NCI-H446 (cell line): ENCODE measurements around the gene ELMO3.

Source experiments
- DNase-seq, 2 experiments: peaks; one replicate each; lab custom pipeline; 2025; lab: John Stamatoyannopoulos, UW

ELMO3 gene

DNA sequence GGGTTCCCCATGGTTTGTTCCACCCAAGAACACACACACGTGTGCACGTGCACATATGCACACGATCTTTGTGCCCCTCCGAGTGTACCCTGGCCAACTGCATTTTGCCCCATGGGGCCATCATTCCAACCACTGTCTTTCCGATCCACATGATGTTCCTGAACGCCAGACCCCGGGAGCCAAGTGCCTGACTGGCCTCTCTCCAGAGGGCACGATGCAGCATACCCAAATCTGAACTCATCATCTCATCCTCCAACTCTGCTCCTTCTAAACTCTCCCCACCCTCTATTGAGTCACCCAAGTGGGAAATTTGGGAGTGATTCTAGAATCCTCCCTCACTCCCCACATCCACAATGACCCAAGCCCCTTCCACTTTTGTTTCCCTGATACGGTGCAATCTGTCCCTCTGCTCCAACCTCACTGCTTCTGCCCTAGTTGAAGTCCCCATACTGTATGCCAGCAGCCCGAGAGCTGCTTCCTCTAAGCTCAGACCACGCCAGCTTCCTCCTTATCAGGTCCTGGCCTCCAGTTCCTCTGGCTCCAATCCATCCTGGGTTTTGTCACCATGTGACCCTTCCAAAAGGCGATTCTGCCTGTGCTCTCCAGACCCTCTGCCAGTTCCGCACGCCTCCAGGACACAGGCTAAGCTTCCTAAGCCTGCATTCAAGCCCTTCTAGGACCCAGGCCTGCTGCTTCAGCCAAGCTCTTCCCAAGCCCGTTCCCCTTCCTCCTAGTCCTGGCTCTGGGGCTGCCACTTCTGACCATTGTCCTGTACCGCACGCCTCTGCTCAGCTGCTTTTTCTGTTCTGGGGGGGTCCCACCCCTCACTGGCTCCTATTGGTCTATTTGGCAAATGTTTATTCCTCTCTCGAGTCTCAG lies 17.9 kb downstream of the ELMO3 start:
- DNase-seq: no peak

- no peak for DNase-seq
These were observed 25.1 kb downstream of the ELMO3 start for GRCh38 chr16:67223992-67224391.

- no peak for DNase-seq
These were observed 27.4 kb downstream of the ELMO3 start for GRCh38 chr16:67226295-67226803.

DNA sequence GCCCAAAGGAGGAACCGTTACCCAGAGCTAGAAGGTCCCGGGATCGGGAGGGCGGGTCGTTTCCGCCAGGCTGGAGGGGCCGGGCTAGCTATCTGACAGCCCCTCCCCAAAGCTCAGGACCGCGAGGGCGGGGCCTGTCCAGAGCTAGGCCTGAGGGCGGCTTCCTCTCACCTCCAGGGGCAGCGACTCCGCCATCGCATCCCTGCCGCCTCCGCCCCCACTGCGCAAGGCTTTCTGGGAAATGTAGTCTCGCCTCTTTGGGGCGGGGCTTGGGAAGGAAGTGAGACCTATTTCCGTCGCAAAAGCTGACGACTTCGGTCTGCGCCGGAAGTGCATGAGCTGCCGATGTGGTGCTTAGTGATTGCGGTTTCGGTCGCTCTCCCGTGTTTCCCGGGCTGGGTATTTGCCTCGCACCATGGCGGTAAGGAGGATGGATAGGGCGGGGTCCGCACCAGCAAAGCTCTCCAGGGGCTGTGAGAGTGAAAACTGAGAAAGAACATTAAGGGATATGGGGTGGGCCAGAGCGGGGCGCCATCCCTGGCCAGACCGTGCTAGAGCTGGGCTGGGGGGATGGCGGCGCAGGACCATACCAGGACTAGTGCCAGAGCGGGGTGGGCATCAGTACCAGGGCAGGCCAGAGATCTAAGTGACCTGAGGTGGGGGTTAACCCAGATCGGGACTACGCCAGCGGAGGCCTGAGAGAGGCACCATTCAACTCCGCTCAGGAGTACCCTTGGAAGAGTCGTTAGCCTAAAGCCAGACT lies 28.1 kb downstream of the ELMO3 start, which contains the start of gene TMEM208:
TSS of gene TMEM208 (plus strand) at position 327 of the 763 bp plus-strand sequence. CDS start at position 416, 89 bp downstream.
- DNase-seq: peak; percentile 91 to 96

- no peak for DNase-seq
These were observed 28.6 kb downstream of the ELMO3 start for GRCh38 chr16:67227567-67227921.

DNA sequence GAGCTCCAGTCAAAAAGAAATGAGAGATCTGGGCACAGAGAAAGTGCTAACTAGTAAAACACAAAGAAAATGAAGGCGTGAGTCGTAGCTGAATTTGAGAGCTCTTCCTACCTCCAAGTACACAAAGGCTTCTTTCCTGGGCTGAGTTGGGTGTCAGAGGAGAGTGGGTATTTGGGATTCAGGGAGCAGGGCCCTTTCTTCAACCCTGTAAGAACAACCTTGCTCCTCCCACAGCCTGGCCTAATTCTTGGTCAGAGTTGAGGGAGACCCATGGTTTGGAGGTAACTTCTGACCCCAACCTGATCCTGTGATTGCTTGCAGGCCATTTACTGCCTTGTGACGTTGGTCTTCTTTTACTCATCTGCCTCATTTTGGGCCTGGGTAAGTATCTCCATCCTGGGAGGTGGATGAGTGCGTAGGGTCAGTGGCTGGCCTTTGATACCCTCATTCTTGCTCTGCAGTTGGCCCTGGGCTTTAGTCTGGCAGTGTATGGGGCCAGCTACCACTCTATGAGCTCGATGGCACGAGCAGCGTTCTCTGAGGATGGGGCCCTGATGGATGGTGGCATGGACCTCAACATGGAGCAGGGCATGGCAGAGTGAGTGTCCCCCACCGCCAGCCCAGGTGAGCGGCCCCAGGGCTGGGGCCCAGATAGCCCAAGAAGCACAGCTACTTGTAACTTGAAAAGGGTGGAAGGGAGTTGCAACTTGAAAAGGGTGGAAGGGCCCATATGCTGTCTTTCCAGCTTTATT lies 29.3 kb downstream of the ELMO3 start:
- DNase-seq: no peak

- no peak for DNase-seq
These were observed 30.0 kb downstream of the ELMO3 start for GRCh38 chr16:67228905-67229304.

GRCh38 chr16:67229906-67230808 lies 31.2 kb downstream of the ELMO3 start:
- DNase-seq: no peak

GRCh38 chr16:67230809-67231660 lies 32.1 kb downstream of the ELMO3 start:
- DNase-seq: no peak

DNA sequence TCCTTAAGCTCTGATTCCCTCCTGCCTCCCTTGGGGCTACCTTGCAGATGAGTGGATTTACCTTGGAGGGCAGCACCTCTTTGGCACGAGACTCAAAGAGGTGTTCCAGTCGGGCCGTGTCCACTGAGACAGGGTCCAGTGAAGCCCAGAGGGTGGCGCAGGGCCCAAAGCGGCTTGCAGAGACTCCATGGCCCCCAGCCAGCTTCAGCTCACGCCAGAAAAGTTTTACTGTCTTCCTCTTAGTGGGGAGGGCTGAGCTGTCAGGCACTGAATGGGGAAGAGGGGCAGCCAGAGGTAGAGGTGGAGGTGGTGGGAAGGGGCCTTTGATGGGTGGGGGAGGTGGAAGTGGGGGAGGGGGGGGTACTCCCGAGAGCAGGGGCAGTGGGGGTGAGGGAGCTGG lies 34.7 kb downstream of the ELMO3 start:
- no peak for DNase-seq

- no peak for DNase-seq
These were observed 35.3 kb downstream of the ELMO3 start for GRCh38 chr16:67234180-67234597.

DNA sequence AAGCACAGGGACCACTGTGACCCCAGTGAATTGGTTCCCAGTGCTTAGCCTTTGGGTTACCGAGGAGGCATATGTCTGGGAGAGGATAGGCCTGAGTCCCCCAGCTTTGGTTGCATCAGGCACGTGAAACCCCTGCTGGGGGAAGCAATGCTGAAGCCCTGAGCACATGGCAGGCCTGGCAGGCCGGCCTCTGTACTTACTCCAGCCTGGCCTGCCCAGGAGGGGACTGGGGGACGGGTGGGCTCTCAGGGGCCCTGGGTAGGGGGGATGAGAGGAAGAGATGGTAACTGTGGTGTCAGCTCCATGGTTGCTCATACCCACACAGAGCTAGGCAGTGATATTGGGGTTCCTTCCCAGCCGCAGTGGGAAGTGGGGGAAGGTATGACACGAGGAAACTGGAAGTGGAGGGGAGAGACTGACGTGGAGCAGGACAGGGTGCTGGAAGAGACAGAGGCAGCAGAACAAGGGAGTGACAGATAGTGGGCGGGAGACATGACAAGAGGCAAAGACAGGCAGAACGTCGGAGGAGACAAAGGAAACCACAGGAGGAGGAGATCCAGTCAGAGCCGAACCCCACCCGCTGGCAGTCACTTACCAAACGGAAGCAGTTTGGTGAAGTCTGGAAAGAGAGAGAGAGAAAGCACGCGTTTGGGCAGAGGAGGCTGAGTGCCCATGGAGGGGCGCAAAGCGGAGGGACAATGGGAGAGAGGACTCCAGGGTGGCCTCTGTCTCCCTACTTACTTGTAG lies 37.1 kb downstream of the ELMO3 start:
- no peak for DNase-seq

- DNase-seq: no peak
These were observed 37.8 kb downstream of the ELMO3 start for GRCh38 chr16:67236563-67237395.

GRCh38 chr16:67237396-67238277 lies 38.7 kb downstream of the ELMO3 start:
- DNase-seq: no peak

- DNase-seq: no peak
These were observed 39.3 kb downstream of the ELMO3 start for GRCh38 chr16:67238278-67238575.

DNA sequence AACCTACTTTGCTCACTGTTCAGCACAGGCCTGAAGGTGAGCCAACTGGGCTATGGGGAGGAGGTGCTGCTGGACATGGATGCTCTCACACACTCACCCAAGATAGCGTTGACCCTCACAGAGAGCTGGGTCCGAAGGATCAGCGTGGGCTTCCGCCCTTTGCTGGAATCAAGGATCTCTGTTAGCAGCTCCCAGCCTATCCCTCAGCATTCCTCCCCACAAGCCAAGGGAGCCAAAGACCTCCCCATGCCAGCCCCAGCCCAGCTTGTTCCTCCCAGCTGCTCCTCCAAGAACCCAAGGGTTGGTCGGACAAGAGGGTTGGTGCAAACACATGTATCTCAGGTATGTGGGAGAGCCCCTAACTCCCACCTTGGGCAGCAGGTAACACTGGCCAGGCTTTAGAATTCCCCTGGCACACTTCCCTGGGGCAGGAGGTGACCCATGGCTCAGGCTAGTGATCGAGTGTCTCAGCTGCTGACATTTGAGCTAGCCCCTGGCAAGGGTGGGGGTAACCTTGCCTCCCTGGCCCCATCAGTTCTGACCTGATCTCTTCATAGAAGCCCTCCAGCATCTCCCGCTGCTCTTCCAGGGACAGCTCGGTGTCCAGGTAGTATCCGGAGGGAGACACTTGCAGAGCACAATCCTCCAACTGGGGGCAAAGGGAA lies 40.0 kb downstream of the ELMO3 start:
- DNase-seq: no peak

GRCh38 chr16:67240506-67240905 lies 41.6 kb downstream of the ELMO3 start:
- no peak for DNase-seq
